Measurements from ENCODE around the gene RBM28. TPM values are rescaled to one million over a fixed set of nuclear protein-coding genes. Genes with fewer than 3 reads are reported as not detected.

The RBM28 gene
- total and polyA plus RNA-seq, 2 of the 8 experiments (the other 6 are each of a cell fraction or from before 2014, with no cell fraction given): 12.8 to 65.3 TPM

DNA sequence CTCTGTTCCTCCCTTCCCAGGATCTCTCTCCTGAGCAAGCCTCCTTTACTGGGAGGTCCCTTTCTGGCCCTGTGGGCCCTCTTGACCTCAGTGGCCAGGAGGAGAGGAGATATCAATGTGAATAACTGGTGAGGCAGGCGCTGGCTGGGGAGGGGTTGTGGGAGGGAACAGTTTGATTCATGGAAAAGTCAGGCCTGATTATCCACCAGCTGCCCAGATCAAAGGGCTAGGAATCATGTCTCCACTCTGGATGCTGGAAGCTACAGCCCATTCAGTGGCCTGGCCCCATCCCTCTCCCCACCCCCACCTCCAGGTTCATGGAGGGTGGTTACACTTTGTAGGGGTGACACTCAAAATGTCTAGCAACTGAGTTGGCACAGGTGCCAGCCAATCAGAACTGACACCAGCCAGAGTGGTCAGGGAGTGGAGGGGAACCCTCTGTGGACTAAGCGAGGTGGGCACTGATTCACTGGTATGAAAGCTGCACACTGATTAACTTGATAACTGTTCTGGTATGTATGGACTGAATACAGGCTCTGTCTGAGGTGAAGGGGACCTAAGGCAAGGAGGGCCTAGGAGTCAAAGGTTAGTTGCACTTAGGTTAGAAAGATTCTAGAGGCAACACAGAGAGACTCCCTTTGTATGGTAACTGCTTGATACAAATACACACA is 13.0 kb upstream of the RBM28 start (continued):
- TF ChIP-seq, protein P1, sequence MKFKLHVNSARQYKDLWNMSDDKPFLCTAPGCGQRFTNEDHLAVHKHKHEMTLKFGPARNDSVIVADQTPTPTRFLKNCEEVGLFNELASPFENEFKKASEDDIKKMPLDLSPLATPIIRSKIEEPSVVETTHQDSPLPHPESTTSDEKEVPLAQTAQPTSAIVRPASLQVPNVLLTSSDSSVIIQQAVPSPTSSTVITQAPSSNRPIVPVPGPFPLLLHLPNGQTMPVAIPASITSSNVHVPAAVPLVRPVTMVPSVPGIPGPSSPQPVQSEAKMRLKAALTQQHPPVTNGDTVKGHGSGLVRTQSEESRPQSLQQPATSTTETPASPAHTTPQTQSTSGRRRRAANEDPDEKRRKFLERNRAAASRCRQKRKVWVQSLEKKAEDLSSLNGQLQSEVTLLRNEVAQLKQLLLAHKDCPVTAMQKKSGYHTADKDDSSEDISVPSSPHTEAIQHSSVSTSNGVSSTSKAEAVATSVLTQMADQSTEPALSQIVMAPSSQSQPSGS (IDR thresholded peaks at IDR 0.05; ENCODE audit: low read length): no peak
- no peak for TF ChIP-seq SP2 (IDR thresholded peaks at IDR 0.05; ENCODE audit: low read length)
- TF ChIP-seq RBBP5 (IDR thresholded peaks at IDR 0.05; ENCODE audit: borderline replicate concordance, low read depth, low read length): no peak
- TF ChIP-seq TCF12 (IDR thresholded peaks at IDR 0.05; ENCODE audit: low read depth, low read length): no peak
- no peak for TF ChIP-seq SRF (IDR thresholded peaks at IDR 0.05; ENCODE audit: low read depth, low read length)
- no peak for TF ChIP-seq SIRT6 (IDR thresholded peaks at IDR 0.05; ENCODE audit: low read length)
- TF ChIP-seq, protein P2, sequence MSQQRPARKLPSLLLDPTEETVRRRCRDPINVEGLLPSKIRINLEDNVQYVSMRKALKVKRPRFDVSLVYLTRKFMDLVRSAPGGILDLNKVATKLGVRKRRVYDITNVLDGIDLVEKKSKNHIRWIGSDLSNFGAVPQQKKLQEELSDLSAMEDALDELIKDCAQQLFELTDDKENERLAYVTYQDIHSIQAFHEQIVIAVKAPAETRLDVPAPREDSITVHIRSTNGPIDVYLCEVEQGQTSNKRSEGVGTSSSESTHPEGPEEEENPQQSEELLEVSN (IDR thresholded peaks at IDR 0.05): no peak
- no peak for TF ChIP-seq EGR1 (IDR thresholded peaks at IDR 0.05; ENCODE audit: borderline replicate concordance, low read depth, low read length)
- TF ChIP-seq SIN3A (conservative IDR thresholded peaks at IDR 0.05 in 1 of 2, IDR thresholded peaks at IDR 0.05 in 1 of 2; ENCODE audit: low read depth in 1 of 2, low read length in 2 of 2): no peak
- TF ChIP-seq TEAD4 (IDR thresholded peaks at IDR 0.05; ENCODE audit: low read depth, low read length): no peak
